NT2/D1 (cell line): ENCODE data around the gene INKA1.
"Not testable (repeated sequence)": the region's sequence is repeated elsewhere in the genome, so short reads cannot be mapped to it uniquely, and the experiment has no call there.

Source experiments
- DNase-seq: peaks from one replicate; pipeline ENCODE4 v3.0.0-alpha.2; 2011; ENCODE audit warnings: low read depth, low spot score
- H3K27me3 ChIP-seq: 2 replicates; pipeline ENCODE4 v1.6.0; 2011; ENCODE audit warnings: mild to moderate bottlenecking; ENCODE audit not compliant: insufficient read length, insufficient read depth
- H3K36me3 ChIP-seq: 2 replicates; pipeline ENCODE4 v1.6.1; 2011; ENCODE audit warnings: mild to moderate bottlenecking, low read length, mixed read lengths; ENCODE audit not compliant: insufficient read depth, insufficient read length
- H3K4me1 ChIP-seq: 2 replicates; pipeline ENCODE4 v1.5.1; 2011; ENCODE audit not compliant: insufficient read depth, insufficient read length
- H3K4me3 ChIP-seq: 2 replicates; pipeline ENCODE4 v1.5.1; 2011; ENCODE audit warnings: low read depth; ENCODE audit not compliant: insufficient read length
- H3K9ac ChIP-seq: 2 replicates; pipeline ENCODE4 v1.6.0; 2011; ENCODE audit warnings: low read depth; ENCODE audit not compliant: insufficient read length
- H3K9me3 ChIP-seq: 2 replicates; pipeline ENCODE4 v1.5.1; 2011; ENCODE audit warnings: mild to moderate bottlenecking, low read length; ENCODE audit not compliant: insufficient read depth
- SUZ12 ChIP-seq: IDR thresholded peaks from 2 replicates; pipeline ENCODE4 v1.6.1; 2011; ENCODE audit not compliant: insufficient read length, insufficient read depth; ENCODE audit errors: extremely low read depth
- YY1 ChIP-seq: IDR thresholded peaks from 2 replicates; pipeline ENCODE4 v1.6.1; 2011; ENCODE audit not compliant: insufficient read length, insufficient read depth
- ZNF274 ChIP-seq: IDR thresholded peaks from 2 replicates; pipeline ENCODE4 v1.6.1; 2011; ENCODE audit warnings: mild to moderate bottlenecking, low read depth, low read length

Gene INKA1

GRCh38 chr3:49780080-49780974 is 22.7 kb upstream of the INKA1 start:
- Histone ChIP-seq H3K27me3 (no peaks in the 10 kb centered on the region), H3K36me3 (peaks cover 60% of the 10 kb centered on the region), H3K4me3 (no peak overlapping the region), H3K4me1 (peaks cover 3% of the 10 kb centered on the region), H3K9me3 (no peaks in the 10 kb centered on the region), H3K9ac (no peak overlapping the region)
- DNase-seq = no peak
- TF ChIP-seq ZNF274 = no peak

- not testable (repeated sequence) for H3K27me3 ChIP-seq, H3K4me3 ChIP-seq, H3K4me1 ChIP-seq, DNase-seq, H3K9ac ChIP-seq, H3K9me3 ChIP-seq
- peaks cover 56% of the 10 kb centered on the region for H3K36me3 ChIP-seq
Observed at GRCh38 chr3:49780975-49781365, 22.1 kb upstream of the INKA1 start.

- TF ChIP-seq SUZ12 (no peak), ZNF274 (no peak), YY1 (no peak)
- Histone ChIP-seq H3K9ac (no peak overlapping the region), H3K4me1 (peaks cover 3% of the 10 kb centered on the region), H3K9me3 (no peaks in the 10 kb centered on the region), H3K27me3 (no peaks in the 10 kb centered on the region), H3K36me3 (peaks cover 56% of the 10 kb centered on the region), H3K4me3 (no peak overlapping the region)
- no peak for DNase-seq
Observed at GRCh38 chr3:49781415-49782199, 21.5 kb upstream of the INKA1 start.

GRCh38 chr3:49782277-49782676 is 20.8 kb upstream of the INKA1 start:
- not testable (repeated sequence) for H3K4me3 ChIP-seq

GRCh38 chr3:49785565-49786356 is 17.3 kb upstream of the INKA1 start:
- no peak for TF ChIP-seq ZNF274
- TF ChIP-seq SUZ12 = no peak
- no peak for TF ChIP-seq YY1
- no peaks in the 10 kb centered on the region for H3K27me3 ChIP-seq
- H3K4me1 ChIP-seq = peaks cover 7% of the 10 kb centered on the region
- H3K36me3 ChIP-seq = peaks cover 28% of the 10 kb centered on the region
- H3K9me3 ChIP-seq = no peaks in the 10 kb centered on the region
- peak overlapping the region; percentile 88 for H3K9ac ChIP-seq
- H3K4me3 ChIP-seq = peak overlapping the region; percentile 75
- DNase-seq = no peak

More at GRCh38 chr3:49782277-49782676, 20.8 kb upstream of the INKA1 start:
- not testable (repeated sequence) for DNase-seq, H3K9ac ChIP-seq, H3K9me3 ChIP-seq, H3K27me3 ChIP-seq, H3K4me1 ChIP-seq
- peaks cover 50% of the 10 kb centered on the region for H3K36me3 ChIP-seq

GRCh38 chr3:49786357-49787181 is 16.5 kb upstream of the INKA1 start, which contains the start of gene IP6K1:
Gene IP6K1, minus strand, starts transcription at chr3:49786542. Its CDS starts 38,502 bp downstream, at chr3:49748040.
- peak within 1 kb of the TSS; percentile 75 for H3K4me3 ChIP-seq
- peaks cover 23% of the 10 kb centered on the region for H3K36me3 ChIP-seq
- DNase-seq = peak; percentile 100
- H3K4me1 ChIP-seq = peaks cover 9% of the 10 kb centered on the region
- no peak for TF ChIP-seq ZNF274
- peak; percentile 82 for TF ChIP-seq YY1
- no peak for TF ChIP-seq SUZ12
- peak within 1 kb of the TSS; percentile 88 for H3K9ac ChIP-seq
- H3K27me3 ChIP-seq = no peaks in the 10 kb centered on the region
- H3K9me3 ChIP-seq = no peaks in the 10 kb centered on the region
